ENCODE measurements around the gene KRT82.

- TF ChIP-seq CTCF (IDR thresholded peaks at IDR 0.05) (no peak), POLR2A (IDR thresholded peaks at IDR 0.05) (no peak)
These were observed 58.3 kb downstream of the KRT82 start for GRCh38 chr12:52347551-52348510.

Measured in adrenal gland (tissue), 5 donors.